Measurements from ENCODE around the gene IL19.

- TF ChIP-seq, protein P1, sequence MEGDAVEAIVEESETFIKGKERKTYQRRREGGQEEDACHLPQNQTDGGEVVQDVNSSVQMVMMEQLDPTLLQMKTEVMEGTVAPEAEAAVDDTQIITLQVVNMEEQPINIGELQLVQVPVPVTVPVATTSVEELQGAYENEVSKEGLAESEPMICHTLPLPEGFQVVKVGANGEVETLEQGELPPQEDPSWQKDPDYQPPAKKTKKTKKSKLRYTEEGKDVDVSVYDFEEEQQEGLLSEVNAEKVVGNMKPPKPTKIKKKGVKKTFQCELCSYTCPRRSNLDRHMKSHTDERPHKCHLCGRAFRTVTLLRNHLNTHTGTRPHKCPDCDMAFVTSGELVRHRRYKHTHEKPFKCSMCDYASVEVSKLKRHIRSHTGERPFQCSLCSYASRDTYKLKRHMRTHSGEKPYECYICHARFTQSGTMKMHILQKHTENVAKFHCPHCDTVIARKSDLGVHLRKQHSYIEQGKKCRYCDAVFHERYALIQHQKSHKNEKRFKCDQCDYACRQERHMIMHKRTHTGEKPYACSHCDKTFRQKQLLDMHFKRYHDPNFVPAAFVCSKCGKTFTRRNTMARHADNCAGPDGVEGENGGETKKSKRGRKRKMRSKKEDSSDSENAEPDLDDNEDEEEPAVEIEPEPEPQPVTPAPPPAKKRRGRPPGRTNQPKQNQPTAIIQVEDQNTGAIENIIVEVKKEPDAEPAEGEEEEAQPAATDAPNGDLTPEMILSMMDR (IDR thresholded peaks at IDR 0.05): no peak
- TF ChIP-seq POLR2A (IDR thresholded peaks at IDR 0.05): no peak
These were observed 1.3 kb upstream of the IL19 start for GRCh38 chr1:206769304-206769731.
